Stimulated activated CD8-positive, alpha-beta memory T cell treated with anti-CD3 and anti-CD28 coated beads, Interleukin-4, amount 100 ng/mL, for 1 hour (primary cell): Measurements from ENCODE around the gene TMEM145.

Experiments used
- DNase-seq, 2 donors: peaks; one replicate each; pipeline ENCODE4 v3.0.0-alpha.2; 2020; ENCODE audit warnings: low read depth in 2 of 2, low spot score in 1 of 2

Gene TMEM145

GRCh38 chr19:42357290-42357689 is 44.2 kb downstream of the TMEM145 start:
- DNase-seq: no peak

- no peak for DNase-seq
Observed at GRCh38 chr19:42360787-42361544, 47.9 kb downstream of the TMEM145 start.

GRCh38 chr19:42361545-42361910 is 48.4 kb downstream of the TMEM145 start:
- DNase-seq: no peak

GRCh38 chr19:42362342-42362741 is 49.2 kb downstream of the TMEM145 start:
- DNase-seq: no peak

- DNase-seq: no peak
Observed at GRCh38 chr19:42362891-42363440, 49.9 kb downstream of the TMEM145 start.

GRCh38 chr19:42363614-42364346 is 50.7 kb downstream of the TMEM145 start:
- DNase-seq: no peak

- DNase-seq: no peak
Observed at GRCh38 chr19:42366673-42367072, 53.6 kb downstream of the TMEM145 start.

- DNase-seq: no peak
Observed at GRCh38 chr19:42367929-42368328, 54.8 kb downstream of the TMEM145 start.

GRCh38 chr19:42368360-42368759 is 55.3 kb downstream of the TMEM145 start:
- no peak for DNase-seq

- no peak for DNase-seq
Observed at GRCh38 chr19:42368765-42369164, 55.7 kb downstream of the TMEM145 start.

GRCh38 chr19:42369433-42370067 is 56.4 kb downstream of the TMEM145 start:
- no peak for DNase-seq

GRCh38 chr19:42370068-42370520 is 57.0 kb downstream of the TMEM145 start:
- no peak for DNase-seq

- DNase-seq: no peak
Observed at GRCh38 chr19:42370626-42371175, 57.6 kb downstream of the TMEM145 start.
